ENCODE data around the gene FAM240B. TPM values are rescaled to one million over a fixed set of nuclear protein-coding genes. Genes with fewer than 3 reads are reported as not detected.

The FAM240B gene
- total RNA-seq, 1 experiment from 2014 or later = not detected

DNA sequence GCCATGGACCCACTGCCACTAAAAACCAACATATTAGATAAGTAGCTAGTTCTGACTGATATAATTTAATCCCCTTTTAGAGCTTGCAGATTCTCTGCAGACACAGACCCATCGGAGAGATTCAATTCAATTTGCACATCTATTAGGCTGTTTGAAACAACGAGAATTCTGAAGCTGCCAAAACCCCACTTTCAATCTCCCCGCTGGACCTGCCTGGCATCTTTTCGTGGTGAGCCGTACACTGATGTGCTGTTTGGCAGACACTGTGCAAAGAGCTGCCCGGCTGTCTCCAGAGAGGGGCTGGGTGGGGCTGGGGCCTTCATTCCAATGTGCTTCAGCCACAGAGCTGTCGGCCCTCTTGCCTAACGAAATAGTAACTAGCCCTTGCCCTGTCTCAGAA lies 42.1 kb upstream of the FAM240B start:
- Histone ChIP-seq H3K9ac (ENCODE audit: extremely low read depth, insufficient read length, low read length) (no peak overlapping the region), H4K20me1 (ENCODE audit: control insufficient read depth, insufficient read depth, insufficient read length) (no peaks in the 10 kb centered on the region), H2BK120ac (ENCODE audit: low read depth, low read length, poor library complexity, severe bottlenecking) (no peak overlapping the region), H3K4ac (ENCODE audit: low read depth, low read length) (no peak overlapping the region), H2BK12ac (ENCODE audit: insufficient read length, low read depth, low read length) (no peak overlapping the region), H3K9me3 (ENCODE audit: control insufficient read depth, low read depth, low read length) (no peaks in the 10 kb centered on the region), H2BK15ac (ENCODE audit: low read depth, low read length) (no peak overlapping the region), H4K5ac (ENCODE audit: insufficient read length, low read depth, low read length) (no peak overlapping the region), H3K79me1 (ENCODE audit: insufficient read depth, low read depth, low read length, poor library complexity, severe bottlenecking) (no peaks in the 10 kb centered on the region), H3K4me2 (ENCODE audit: insufficient read depth, insufficient read length, low read length) (no peak overlapping the region), H3T11ph (ENCODE audit: low read length) (no peak overlapping the region), H2BK20ac (ENCODE audit: low read depth, low read length, poor library complexity, severe bottlenecking) (no peak overlapping the region), H3K56ac (ENCODE audit: insufficient read length, low read depth, low read length) (no peak overlapping the region), H4K91ac (ENCODE audit: insufficient read length, low read depth, low read length) (no peak overlapping the region), H4K8ac (replicated peaks; ENCODE audit: insufficient read length, low read depth, low read length) (no peak overlapping the region), H3K79me2 (ENCODE audit: insufficient read depth, low read length) (no peaks in the 10 kb centered on the region), H3K27ac (ENCODE audit: insufficient read length, low read depth, low read length) (no peak overlapping the region), H3K18ac (ENCODE audit: insufficient read length, low read depth, low read length) (no peak overlapping the region), H3K14ac (ENCODE audit: insufficient read depth, low read length) (0 out of 2 replicates have a peak overlapping the region, but pooled peaks have one; percentile 55), H3K23ac (ENCODE audit: insufficient read length, low read depth, low read length) (no peak overlapping the region), H3K27me3 (ENCODE audit: insufficient read depth, low read length) (no peaks in the 10 kb centered on the region), H2AK5ac (ENCODE audit: insufficient read length, low read length) (no peak overlapping the region), H3K23me2 (ENCODE audit: insufficient read length, low read depth, low read length, poor library complexity, severe bottlenecking) (no peaks in the 10 kb centered on the region), H2BK5ac (ENCODE audit: insufficient read length, low read length) (no peak overlapping the region), H3K4me1 (ENCODE audit: insufficient read depth, low read length) (0 out of 2 replicates have a peak, but pooled peaks cover 5% of the 10 kb centered on the region), H2AFZ (ENCODE audit: low read length) (no peak overlapping the region)
- WGBS (ENCODE audit: extremely low coverage, insufficient read length, low lambda C conversion rate) = no CpG with 5 or more reads among the region's 8 CpGs
- Mint-ChIP-seq H3K27me3 (ENCODE audit: low read depth) (no peaks in the 10 kb centered on the region), H3K27ac (no peak overlapping the region; a peak in 2 of 7 replicates), H3K4me3 (no peak overlapping the region), H3K9me3 (peaks cover 0 to 4% of the 10 kb centered on the region in 2 experiments; a peak in 2 of 5 replicates), H3K36me3 (ENCODE audit: insufficient read depth in 1 of 3, low read depth in 3 of 3) (peaks cover 0 to 9% (median 0%) of the 10 kb centered on the region in 3 experiments; a peak in 4 of 7 replicates), H3K4me1 (peaks cover 24 to 27% of the 10 kb centered on the region in 2 experiments)
- TF ChIP-seq, protein P1, sequence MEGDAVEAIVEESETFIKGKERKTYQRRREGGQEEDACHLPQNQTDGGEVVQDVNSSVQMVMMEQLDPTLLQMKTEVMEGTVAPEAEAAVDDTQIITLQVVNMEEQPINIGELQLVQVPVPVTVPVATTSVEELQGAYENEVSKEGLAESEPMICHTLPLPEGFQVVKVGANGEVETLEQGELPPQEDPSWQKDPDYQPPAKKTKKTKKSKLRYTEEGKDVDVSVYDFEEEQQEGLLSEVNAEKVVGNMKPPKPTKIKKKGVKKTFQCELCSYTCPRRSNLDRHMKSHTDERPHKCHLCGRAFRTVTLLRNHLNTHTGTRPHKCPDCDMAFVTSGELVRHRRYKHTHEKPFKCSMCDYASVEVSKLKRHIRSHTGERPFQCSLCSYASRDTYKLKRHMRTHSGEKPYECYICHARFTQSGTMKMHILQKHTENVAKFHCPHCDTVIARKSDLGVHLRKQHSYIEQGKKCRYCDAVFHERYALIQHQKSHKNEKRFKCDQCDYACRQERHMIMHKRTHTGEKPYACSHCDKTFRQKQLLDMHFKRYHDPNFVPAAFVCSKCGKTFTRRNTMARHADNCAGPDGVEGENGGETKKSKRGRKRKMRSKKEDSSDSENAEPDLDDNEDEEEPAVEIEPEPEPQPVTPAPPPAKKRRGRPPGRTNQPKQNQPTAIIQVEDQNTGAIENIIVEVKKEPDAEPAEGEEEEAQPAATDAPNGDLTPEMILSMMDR (conservative IDR thresholded peaks at IDR 0.05) = no peak
- no peak for DNase-seq
